ENCODE data around the gene MS4A12. TPM values are rescaled to one million over a fixed set of nuclear protein-coding genes. Genes with fewer than 3 reads are reported as not detected.

MS4A12 gene
- total and polyA plus RNA-seq, 2 of the 8 experiments (the other 6 are each of a cell fraction or from before 2014, with no cell fraction given), result 0.14 to 0.39 TPM

GRCh38 chr11:60482361-60482760, 10.2 kb upstream of the MS4A12 start:
- H3K4me3 ChIP-seq (ENCODE audit: extremely low read depth in 1 of 4, insufficient read depth in 2 of 4, low read depth in 3 of 4, low read length in 4 of 4), result no peak overlapping the region
- H4K5ac ChIP-seq (ENCODE audit: insufficient read length, low read depth, low read length), result no peak overlapping the region
- no peaks in the 10 kb centered on the region for H3K36me3 ChIP-seq (ENCODE audit: control insufficient read depth in 2 of 4, insufficient read depth in 4 of 4, low read length in 3 of 4)
- no peaks in the 10 kb centered on the region for H3K4me1 ChIP-seq (replicated peaks in 1 of 4; ENCODE audit: control insufficient read depth in 3 of 4, insufficient read depth in 4 of 4, low read length in 3 of 4)
- 96% methylated on average over 2 of the region's 2 CpGs; no CpG with 5 or more reads in 1 of the 2 experiments for WGBS, 2 experiments (ENCODE audit: extremely low coverage in 1 of 2, insufficient coverage in 1 of 2, insufficient read length in 1 of 2, insufficient replicate concordance in 2 of 2, low coverage in 1 of 2, low lambda C conversion rate in 2 of 2, missing lambda C conversion rate in 1 of 2)
- H2AFZ ChIP-seq (ENCODE audit: low read length), result no peak overlapping the region
- ChIA-PET CTCF (ENCODE audit: partially characterized antibody) (no interaction called here), POLR2A (ENCODE audit: partially characterized antibody) (no interaction called here)
- H3K4me2 ChIP-seq (ENCODE audit: insufficient read depth in 1 of 2, low read depth in 2 of 2, low read length in 2 of 2), result no peak overlapping the region
- no peak overlapping the region for H2AK5ac ChIP-seq (ENCODE audit: low read depth, low read length)
- H3K4ac ChIP-seq (replicated peaks; ENCODE audit: insufficient read length, low read depth, low read length), result no peak overlapping the region
- H3K9ac ChIP-seq (replicated peaks in 1 of 4; ENCODE audit: extremely low read depth in 1 of 4, low read depth in 3 of 4, low read length in 3 of 4), result no peak overlapping the region
- no peak overlapping the region for H2BK5ac ChIP-seq (ENCODE audit: low read depth, low read length)
- no peaks in the 10 kb centered on the region for H3K27me3 ChIP-seq (replicated peaks in 1 of 4; ENCODE audit: control insufficient read depth in 3 of 4, extremely low read depth in 1 of 4, insufficient read depth in 3 of 4, low read length in 3 of 4)
- H3K79me1 ChIP-seq (ENCODE audit: low read depth, low read length), result no peaks in the 10 kb centered on the region
- no peak for DNase-seq (ENCODE audit: low read depth in 1 of 2, low spot score in 2 of 2)
- no peaks in the 10 kb centered on the region for H3K9me3 ChIP-seq (ENCODE audit: insufficient read depth in 2 of 2, low read depth in 1 of 2, low read length in 1 of 2)
- FAIRE-seq, result no peak
- H3K79me2 ChIP-seq (ENCODE audit: control insufficient read depth in 1 of 2, insufficient read depth in 2 of 2, low read length in 2 of 2), result no peaks in the 10 kb centered on the region
- H3K27ac ChIP-seq (ENCODE audit: low read depth, low read length), result no peak overlapping the region
- no peaks in the 10 kb centered on the region for H4K20me1 ChIP-seq (replicated peaks in 1 of 2; ENCODE audit: control insufficient read depth in 1 of 2, insufficient read depth in 2 of 2, low read length in 2 of 2)
- H2BK120ac ChIP-seq (replicated peaks; ENCODE audit: low read depth, low read length), result no peak overlapping the region
- no peak overlapping the region for H2BK12ac ChIP-seq (ENCODE audit: low read depth, low read length)
- no peak overlapping the region for H2BK15ac ChIP-seq (ENCODE audit: low read length)
- TF ChIP-seq USF2 (IDR thresholded peaks at IDR 0.05; ENCODE audit: low read length) (no peak), SP1 (IDR thresholded peaks at IDR 0.05; ENCODE audit: low read depth, low read length) (no peak), YY1 (IDR thresholded peaks at IDR 0.05; ENCODE audit: low read depth, low read length) (no peak)
- no peak overlapping the region for H4K91ac ChIP-seq (replicated peaks; ENCODE audit: insufficient read length, low read length)
- no peak overlapping the region for H2BK20ac ChIP-seq (ENCODE audit: low read length)
- H3K18ac ChIP-seq (ENCODE audit: extremely low read depth, low read length), result no peak overlapping the region
- H3K14ac ChIP-seq (ENCODE audit: insufficient read length), result no peak overlapping the region
- no peak overlapping the region for H3K56ac ChIP-seq (replicated peaks; ENCODE audit: insufficient read length, low read depth, low read length)
- H3K23ac ChIP-seq (ENCODE audit: insufficient read length), result no peak overlapping the region
- H4K8ac ChIP-seq (ENCODE audit: extremely low read depth, insufficient read depth, low read length), result no peak overlapping the region
- no peaks in the 10 kb centered on the region for H3K23me2 ChIP-seq (ENCODE audit: low read depth, low read length)
